HepG2 (cell line): ENCODE results near the gene SEC14L2. TPM values are rescaled to one million over a fixed set of nuclear protein-coding genes. Genes with fewer than 3 reads are reported as not detected.

Experiments used
- CEBPB ChIP-seq: IDR thresholded peaks from 2 replicates; pipeline ENCODE4 v1.6.1; 2011; ENCODE audit warnings: low read depth, low read length, improper control_type of control experiment, borderline replicate concordance
- EEA1 ChIP-seq: sonication (generic); formaldehyde crosslinking; IDR thresholded peaks from 2 replicates; pipeline ENCODE4 v1.5.1; 2020; ENCODE audit warnings: mild to moderate bottlenecking, missing genetic modification reagents, borderline replicate concordance
- FIP1L1 ChIP-seq: fragments of 200-400 bp; formaldehyde crosslinking; IDR thresholded peaks from 2 replicates; pipeline ENCODE4 v1.6.1; 2018; ENCODE audit warnings: low read depth, mild to moderate bottlenecking, low read length, moderate library complexity, borderline replicate concordance; ENCODE audit not compliant: insufficient read depth
- FOXK1 ChIP-seq: sonication (generic); formaldehyde crosslinking; IDR thresholded peaks from 2 replicates; pipeline ENCODE4 v1.4.0; 2020; ENCODE audit warnings: low read depth, missing genetic modification reagents, borderline replicate concordance
- GATA4 ChIP-seq: sonication (generic); IDR thresholded peaks from 2 replicates; pipeline ENCODE4 v1.6.1; 2016; ENCODE audit warnings: antibody characterized with exemption, low read depth, borderline replicate concordance
- GFI1 ChIP-seq: sonication (generic); formaldehyde crosslinking; IDR thresholded peaks from 2 replicates; pipeline ENCODE4 v1.5.0; 2020; ENCODE audit warnings: missing genetic modification reagents, mild to moderate bottlenecking, borderline replicate concordance
- GLI4 ChIP-seq: sonication (generic); formaldehyde crosslinking; IDR thresholded peaks from 2 replicates; pipeline ENCODE4 v1.5.1; 2020; ENCODE audit warnings: missing genetic modification reagents, mild to moderate bottlenecking, moderate library complexity, borderline replicate concordance
- JUNB ChIP-seq: sonication (generic); formaldehyde crosslinking; IDR thresholded peaks from 2 replicates; pipeline ENCODE4 v1.8.0; 2022; ENCODE audit warnings: missing genetic modification reagents, mild to moderate bottlenecking, borderline replicate concordance
- MBD4 ChIP-seq: IDR thresholded peaks from 2 replicates; pipeline ENCODE4 v1.6.1; 2012; ENCODE audit warnings: low read length, inconsistent platforms, borderline replicate concordance
- MEIS2 ChIP-seq: sonication (generic); formaldehyde crosslinking; IDR thresholded peaks from 2 replicates; pipeline ENCODE4 v1.9.0; 2021; ENCODE audit warnings: mild to moderate bottlenecking, missing genetic modification reagents
- NFIB ChIP-seq: sonication (generic); formaldehyde crosslinking; IDR thresholded peaks from 2 replicates; pipeline ENCODE4 v1.9.0; 2021; ENCODE audit warnings: missing genetic modification reagents, mild to moderate bottlenecking, borderline replicate concordance
- ZNF224 ChIP-seq: sonication (generic); formaldehyde crosslinking; IDR thresholded peaks from 2 replicates; pipeline ENCODE4 v1.5.0; 2020; ENCODE audit warnings: mild to moderate bottlenecking, missing genetic modification reagents
- ZNF441 ChIP-seq: sonication (generic); formaldehyde crosslinking; IDR thresholded peaks from 2 replicates; pipeline ENCODE4 v1.7.0; 2021; ENCODE audit warnings: missing genetic modification reagents, borderline replicate concordance
- ZNF460 ChIP-seq: sonication (generic); formaldehyde crosslinking; IDR thresholded peaks from 2 replicates; pipeline ENCODE4 v1.5.1; 2020; ENCODE audit warnings: missing genetic modification reagents, mild to moderate bottlenecking, borderline replicate concordance
- ZNF550 ChIP-seq: sonication (generic); formaldehyde crosslinking; IDR thresholded peaks from 2 replicates; pipeline ENCODE4 v1.4.0; 2020; ENCODE audit warnings: mild to moderate bottlenecking, missing genetic modification reagents, borderline replicate concordance
- ZNF674 ChIP-seq: sonication (generic); formaldehyde crosslinking; IDR thresholded peaks from 2 replicates; pipeline ENCODE4 v1.5.0; 2020; ENCODE audit warnings: low read depth, mild to moderate bottlenecking, missing genetic modification reagents
- polyA plus RNA-seq, 8 experiments: library from polyadenylated mRNA; depleted of rRNA in 3 of 8; stranded (reverse) in 7 of 8; unstranded in 1 of 8; fragments of >200 nt; fragmentation: Illumina TruSeq in 4 of 8; extraction: Trizol in 4 of 8; gene quantifications; 2 replicates each; pipeline versions ENCODE4 v1.2.1 to v1.2.3, GENCODE V29; 2011 to 2016; ENCODE audit warnings: low read depth in 4 of 8, missing spikeins in 1 of 8, mixed read lengths in 1 of 8; ENCODE audit not compliant: insufficient read depth in 1 of 8
- total RNA-seq, 5 experiments: library from RNA; depleted of rRNA; stranded (reverse); fragments of >200 nt; fragmentation: Illumina TruSeq; extraction: Trizol; gene quantifications; 2 replicates each; pipeline ENCODE4 v1.2.3, GENCODE V29; 2016; ENCODE audit warnings: low read depth in 1 of 5
- TF ChIP-seq, protein P1 (sequence below): sonication (generic); formaldehyde crosslinking; conservative IDR thresholded peaks from 2 replicates; pipeline ENCODE4 v1.8.0; 2022; ENCODE audit warnings: missing genetic modification reagents
- TF ChIP-seq, protein P2 (sequence below): sonication (generic); formaldehyde crosslinking; IDR thresholded peaks from 2 replicates; pipeline ENCODE4 v1.5.1; 2020; ENCODE audit warnings: missing genetic modification reagents, mild to moderate bottlenecking, borderline replicate concordance
- TF ChIP-seq, protein P3 (sequence below): sonication (generic); formaldehyde crosslinking; IDR thresholded peaks from 2 replicates; pipeline ENCODE4 v1.5.1; 2020; ENCODE audit warnings: mild to moderate bottlenecking, missing genetic modification reagents
- TF ChIP-seq, protein P4 (sequence below): IDR thresholded peaks from 2 replicates; pipeline ENCODE4 v1.6.1; 2016

The SEC14L2 gene
- total and polyA plus RNA-seq, 2 of the 13 experiments (the other 11 are each of a cell fraction or from before 2014, with no cell fraction given) = 4.1 to 5.1 TPM

DNA sequence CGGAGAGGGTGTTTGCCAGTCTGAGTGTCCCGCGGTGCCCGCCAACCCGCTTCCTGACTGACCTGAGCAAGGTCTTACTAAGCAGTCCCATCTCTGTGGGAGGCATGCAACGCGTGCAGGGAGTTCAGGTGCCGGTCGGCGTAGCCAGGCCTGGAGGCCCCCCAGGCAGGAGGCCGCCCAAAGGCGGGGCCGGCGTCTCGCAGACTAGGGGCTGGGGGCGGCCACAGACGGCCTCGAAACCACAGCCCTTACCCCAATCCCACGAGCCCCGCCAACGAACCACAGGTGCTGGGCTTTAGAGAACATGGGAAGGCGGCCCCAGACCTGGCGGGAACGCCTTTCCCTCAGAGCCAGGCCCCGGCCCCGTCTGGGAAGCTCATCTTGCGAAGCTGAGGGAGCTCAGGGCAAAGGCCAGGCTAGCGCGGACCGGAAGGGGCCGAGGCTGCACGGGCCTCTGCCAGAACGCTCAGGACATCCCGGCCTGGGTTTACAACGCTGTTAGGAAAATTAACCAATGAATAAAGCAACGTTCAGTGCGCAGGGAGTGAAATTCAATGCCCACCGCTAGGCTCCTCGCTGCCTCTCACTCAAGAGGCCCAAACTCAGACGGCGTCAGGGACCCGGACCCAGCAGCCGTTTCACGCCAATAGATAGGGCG lies 26.6 kb downstream of the SEC14L2 start (continued):
- TF ChIP-seq ZNF674 (CRISPR knock-in tag) = 0 out of 2 replicates have a peak, but pooled peaks have one; percentile 55
- no peak for TF ChIP-seq CEBPB
- peak; percentile 71; the same call in 1 of the 2 replicates for TF ChIP-seq ZNF441 (CRISPR knock-in tag)
- TF ChIP-seq, protein P1, sequence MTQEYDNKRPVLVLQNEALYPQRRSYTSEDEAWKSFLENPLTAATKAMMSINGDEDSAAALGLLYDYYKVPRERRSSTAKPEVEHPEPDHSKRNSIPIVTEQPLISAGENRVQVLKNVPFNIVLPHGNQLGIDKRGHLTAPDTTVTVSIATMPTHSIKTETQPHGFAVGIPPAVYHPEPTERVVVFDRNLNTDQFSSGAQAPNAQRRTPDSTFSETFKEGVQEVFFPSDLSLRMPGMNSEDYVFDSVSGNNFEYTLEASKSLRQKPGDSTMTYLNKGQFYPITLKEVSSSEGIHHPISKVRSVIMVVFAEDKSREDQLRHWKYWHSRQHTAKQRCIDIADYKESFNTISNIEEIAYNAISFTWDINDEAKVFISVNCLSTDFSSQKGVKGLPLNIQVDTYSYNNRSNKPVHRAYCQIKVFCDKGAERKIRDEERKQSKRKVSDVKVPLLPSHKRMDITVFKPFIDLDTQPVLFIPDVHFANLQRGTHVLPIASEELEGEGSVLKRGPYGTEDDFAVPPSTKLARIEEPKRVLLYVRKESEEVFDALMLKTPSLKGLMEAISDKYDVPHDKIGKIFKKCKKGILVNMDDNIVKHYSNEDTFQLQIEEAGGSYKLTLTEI (CRISPR knock-in tag) = no peak
- TF ChIP-seq EEA1 = 0 out of 2 replicates have a peak, but pooled peaks have one; percentile 3
- no peak; the same call in 1 of the 2 replicates for TF ChIP-seq MEIS2 (CRISPR knock-in tag)
- TF ChIP-seq ZNF460 = peak; percentile 39; the same call in 1 of the 2 replicates
- TF ChIP-seq ZNF224 (CRISPR knock-in tag) = peak; percentile 28; the same call in 1 of the 2 replicates
- TF ChIP-seq, protein P2, sequence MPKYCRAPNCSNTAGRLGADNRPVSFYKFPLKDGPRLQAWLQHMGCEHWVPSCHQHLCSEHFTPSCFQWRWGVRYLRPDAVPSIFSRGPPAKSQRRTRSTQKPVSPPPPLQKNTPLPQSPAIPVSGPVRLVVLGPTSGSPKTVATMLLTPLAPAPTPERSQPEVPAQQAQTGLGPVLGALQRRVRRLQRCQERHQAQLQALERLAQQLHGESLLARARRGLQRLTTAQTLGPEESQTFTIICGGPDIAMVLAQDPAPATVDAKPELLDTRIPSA = no peak
- TF ChIP-seq GFI1 (CRISPR knock-in tag) = peak; percentile 38; the same call in 1 of the 2 replicates
- TF ChIP-seq FOXK1 = no peak
- TF ChIP-seq MBD4 = no peak
- no peak for TF ChIP-seq FIP1L1
- TF ChIP-seq, protein P3, sequence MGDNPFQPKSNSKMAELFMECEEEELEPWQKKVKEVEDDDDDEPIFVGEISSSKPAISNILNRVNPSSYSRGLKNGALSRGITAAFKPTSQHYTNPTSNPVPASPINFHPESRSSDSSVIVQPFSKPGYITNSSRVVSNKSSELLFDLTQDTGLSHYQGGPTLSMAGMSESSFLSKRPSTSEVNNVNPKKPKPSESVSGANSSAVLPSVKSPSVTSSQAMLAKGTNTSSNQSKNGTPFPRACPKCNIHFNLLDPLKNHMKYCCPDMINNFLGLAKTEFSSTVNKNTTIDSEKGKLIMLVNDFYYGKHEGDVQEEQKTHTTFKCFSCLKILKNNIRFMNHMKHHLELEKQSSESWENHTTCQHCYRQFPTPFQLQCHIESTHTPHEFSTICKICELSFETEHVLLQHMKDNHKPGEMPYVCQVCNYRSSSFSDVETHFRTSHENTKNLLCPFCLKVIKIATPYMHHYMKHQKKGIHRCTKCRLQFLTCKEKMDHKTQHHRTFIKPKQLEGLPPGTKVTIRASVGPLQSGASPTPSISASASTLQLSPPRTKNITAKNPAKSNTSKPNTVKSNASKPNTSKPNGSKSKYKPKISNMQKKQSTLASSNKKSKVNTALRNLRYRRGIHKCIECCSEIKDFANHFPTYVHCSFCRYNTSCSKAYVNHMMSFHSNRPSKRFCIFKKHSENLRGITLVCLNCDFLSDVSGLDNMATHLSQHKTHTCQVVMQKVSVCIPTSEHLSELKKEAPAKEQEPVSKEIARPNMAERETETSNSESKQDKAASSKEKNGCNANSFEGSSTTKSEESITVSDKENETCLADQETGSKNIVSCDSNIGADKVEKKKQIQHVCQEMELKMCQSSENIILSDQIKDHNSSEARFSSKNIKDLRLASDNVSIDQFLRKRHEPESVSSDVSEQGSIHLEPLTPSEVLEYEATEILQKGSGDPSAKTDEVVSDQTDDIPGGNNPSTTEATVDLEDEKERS = peak; percentile 77
- no peak for TF ChIP-seq NFIB
- TF ChIP-seq GLI4 (CRISPR knock-in tag) = peak; percentile 82; the same call in 1 of the 2 replicates
- TF ChIP-seq JUNB = no peak
- no peak for TF ChIP-seq ZNF550 (CRISPR knock-in tag)
- TF ChIP-seq, protein P4, sequence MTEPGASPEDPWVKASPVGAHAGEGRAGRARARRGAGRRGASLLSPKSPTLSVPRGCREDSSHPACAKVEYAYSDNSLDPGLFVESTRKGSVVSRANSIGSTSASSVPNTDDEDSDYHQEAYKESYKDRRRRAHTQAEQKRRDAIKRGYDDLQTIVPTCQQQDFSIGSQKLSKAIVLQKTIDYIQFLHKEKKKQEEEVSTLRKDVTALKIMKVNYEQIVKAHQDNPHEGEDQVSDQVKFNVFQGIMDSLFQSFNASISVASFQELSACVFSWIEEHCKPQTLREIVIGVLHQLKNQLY (CRISPR knock-in tag) = no peak
- peak; percentile 28; the same call in 1 of the 2 replicates for TF ChIP-seq GATA4
